Daoy (cell line): ENCODE measurements around the gene GPN1. TPM values are rescaled to one million over a fixed set of nuclear protein-coding genes. Genes with fewer than 3 reads are reported as not detected.
A peak's percentile ranks its signal among the peaks of the same experiment; 100 is the strongest.
"Not testable (repeated sequence)": the region's sequence is repeated elsewhere in the genome, so short reads cannot be mapped to it uniquely, and the experiment has no call there.

Experiments used
- DNase-seq: peaks from one replicate; pipeline ENCODE4 v3.0.0-alpha.2; 2015; ENCODE audit warnings: low read depth
- total RNA-seq: library from RNA; depleted of rRNA; stranded (reverse); fragments of >200 nt; shearing (Covaris generic); gene quantifications from 2 replicates; pipeline ENCODE4 v1.2.3, GENCODE V29; 2014; rRNA removed

GPN1 gene
- total RNA-seq, 1 experiment from 2014 or later = 64.6 TPM

- DNase-seq = no peak
Observed at GRCh38 chr2:27671235-27671634, 42.4 kb downstream of the GPN1 start.

DNA sequence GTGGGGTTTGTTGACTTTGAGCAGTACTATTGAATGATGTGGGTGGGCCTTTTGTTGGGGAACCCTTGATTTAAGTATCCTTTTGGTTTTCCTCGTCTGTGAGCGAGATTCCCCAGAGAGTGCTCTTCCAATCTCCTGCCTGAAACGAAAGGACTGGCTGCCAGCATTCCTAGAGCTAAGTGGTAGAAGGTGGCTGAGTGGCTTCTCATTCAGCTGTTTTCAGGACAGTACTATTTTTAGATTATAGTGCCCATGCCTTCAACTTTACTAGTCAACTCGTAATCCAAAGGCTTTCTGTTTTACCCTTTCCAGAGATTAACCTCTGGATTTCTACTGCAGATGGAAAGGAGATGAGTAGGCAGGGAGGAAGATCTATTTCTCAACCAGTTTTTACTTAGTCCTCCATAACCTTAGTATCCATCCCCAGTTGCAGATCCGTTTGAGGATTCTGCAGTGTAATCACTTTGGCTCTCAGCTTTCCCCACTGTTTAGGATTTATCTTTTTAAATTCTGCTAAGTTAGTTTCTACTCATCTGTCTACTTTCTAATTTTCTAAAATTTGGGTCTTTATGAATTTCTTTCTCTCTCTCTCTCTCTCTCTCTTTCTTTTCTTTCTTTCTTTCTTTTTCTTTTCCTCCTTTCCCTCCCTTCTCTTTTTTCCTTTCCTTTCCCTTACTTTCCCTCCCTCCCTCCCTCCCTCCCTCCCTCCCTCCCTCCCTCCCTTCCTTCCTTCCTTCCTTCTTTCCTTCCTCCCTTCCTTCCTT, 44.1 kb downstream of the GPN1 start:
- DNase-seq = no peak

DNA sequence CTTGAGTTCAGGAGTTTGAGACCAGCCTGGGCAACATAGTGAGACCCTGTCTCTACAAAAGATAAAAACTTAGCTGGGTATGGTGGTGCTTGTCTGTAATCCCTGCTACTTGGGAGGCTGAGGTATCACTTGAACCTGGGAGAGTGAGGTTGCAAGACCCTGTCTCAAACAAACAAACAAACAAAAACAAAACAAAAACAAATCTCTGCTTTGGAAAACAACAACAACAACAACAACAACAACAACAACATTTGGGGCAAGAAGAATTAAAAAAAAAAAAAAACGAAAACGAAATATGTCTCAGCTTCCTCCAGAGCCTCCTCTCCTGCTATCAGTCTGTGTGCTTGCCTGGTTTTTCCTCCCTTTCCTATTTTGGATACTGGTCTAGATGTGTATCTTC, 51.7 kb downstream of the GPN1 start:
- no peak for DNase-seq

- peak; percentile 56 for DNase-seq
Observed at GRCh38 chr2:27681841-27682240, 53.0 kb downstream of the GPN1 start.

DNA sequence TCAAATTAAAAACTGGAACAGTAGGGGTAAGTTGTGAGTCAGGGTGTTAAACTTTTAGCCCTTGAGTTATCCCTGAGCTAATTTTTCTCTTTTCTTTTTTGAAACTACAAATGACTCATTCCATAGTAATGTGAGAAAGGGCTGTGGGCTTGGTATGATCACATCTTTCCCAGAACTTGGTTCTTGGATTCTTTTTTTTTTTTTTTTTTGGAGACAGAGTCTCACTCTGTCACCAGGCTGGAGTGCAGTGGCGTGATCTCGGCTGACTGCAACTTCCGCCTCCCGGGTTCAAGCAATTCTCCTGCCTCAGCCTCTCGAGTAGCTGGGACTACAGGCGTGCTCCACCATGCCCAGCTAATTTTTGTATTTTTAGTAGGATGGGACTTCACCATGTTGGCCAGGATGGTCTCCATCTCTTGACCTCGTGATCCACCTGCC, 53.5 kb downstream of the GPN1 start:
- peak; percentile 83 for DNase-seq

DNA sequence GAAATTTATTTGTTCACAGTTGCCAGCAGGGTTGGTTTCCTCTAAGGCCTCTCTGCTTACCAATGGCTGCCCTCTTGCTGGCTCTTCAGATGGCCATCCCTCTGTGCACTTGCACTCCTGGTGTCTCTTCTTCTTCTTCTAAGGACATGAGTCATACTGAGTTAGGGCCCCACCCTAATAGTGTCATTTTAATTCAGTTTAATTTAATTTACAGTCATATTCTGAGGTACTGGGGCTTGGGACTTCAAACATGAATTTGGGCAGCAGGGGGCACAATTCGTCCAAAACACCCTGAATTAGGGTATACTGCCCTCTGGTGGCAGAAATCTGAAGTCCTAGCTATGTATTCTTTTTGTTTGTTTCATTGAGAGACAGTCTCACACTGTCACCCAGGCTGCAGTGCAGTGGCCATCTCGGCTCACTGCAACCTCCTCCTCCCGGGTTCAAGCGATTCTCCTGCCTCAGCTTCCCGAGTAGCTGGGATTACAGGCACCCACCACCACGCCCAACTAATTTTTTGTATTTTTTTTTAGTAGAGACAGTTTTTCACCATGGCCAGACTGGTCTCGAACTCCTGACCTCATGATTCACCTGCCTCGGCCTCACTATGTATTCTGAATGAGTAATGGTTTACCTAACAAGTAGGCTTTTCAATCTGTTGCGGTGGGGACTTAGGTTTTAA, 54.7 kb downstream of the GPN1 start:
- peak; percentile 85 for DNase-seq

GRCh38 chr2:27685006-27685405, 56.2 kb downstream of the GPN1 start:
- DNase-seq = not testable (repeated sequence)

DNA sequence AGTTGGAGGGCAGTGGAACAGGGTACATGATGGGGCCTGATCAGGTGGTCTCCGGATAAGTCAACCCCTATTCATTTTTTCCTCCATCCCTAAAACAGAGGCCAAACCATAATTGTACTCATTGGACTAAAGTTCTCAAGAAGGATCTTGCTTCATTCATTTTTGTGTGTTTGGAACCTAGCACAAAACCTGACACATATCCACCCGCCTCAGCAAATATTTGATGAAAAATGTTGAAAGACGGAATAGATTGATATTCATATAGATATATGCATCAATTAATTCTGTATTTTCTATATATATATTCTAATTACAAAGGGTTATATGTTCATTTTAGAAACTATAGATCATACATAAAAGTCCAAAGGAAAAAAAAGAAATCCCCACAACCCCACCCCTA, 56.7 kb downstream of the GPN1 start:
- DNase-seq = no peak

DNA sequence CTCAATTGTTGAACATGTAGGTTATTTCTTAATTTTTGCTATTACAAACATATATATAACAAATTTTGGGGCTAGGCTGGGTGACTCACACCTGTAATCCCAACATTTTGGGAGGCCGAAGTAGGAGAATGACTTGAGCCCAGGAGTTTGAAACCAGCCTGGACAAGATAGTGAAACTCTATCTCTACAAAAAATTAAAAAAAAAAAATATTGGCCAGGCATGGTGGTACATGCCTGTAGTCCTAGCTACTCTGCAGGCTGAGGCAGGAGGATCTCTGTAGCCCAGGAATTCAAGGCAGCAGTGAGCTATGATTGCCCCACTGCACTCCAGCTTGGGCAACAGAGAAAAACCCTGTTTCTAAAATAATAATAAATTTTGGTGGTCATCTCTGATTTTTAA, 58.4 kb downstream of the GPN1 start:
- DNase-seq = no peak

- DNase-seq = no peak
Observed at GRCh38 chr2:27689424-27689823, 60.6 kb downstream of the GPN1 start.

- DNase-seq = no peak
Observed at GRCh38 chr2:27690052-27690451, 61.2 kb downstream of the GPN1 start.

DNA sequence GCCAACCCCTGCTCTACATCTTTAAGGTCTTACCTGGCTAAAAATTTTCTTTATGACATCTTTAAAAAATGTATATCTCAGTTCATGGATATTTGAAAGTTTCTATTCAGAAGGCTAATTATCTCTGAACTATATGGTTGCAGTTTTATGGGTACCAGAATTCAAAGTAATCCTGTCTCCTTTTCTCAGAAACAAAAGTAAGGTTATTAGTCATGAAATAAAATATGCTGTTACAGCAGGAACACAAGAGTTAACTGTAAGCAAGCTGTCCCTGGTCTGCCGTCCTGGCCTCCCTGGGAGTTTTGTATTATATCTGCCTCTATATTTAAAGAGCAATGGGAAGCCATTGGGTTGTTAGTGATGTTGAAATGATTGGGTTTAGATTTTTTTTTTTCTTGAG, 68.8 kb downstream of the GPN1 start:
- no peak for DNase-seq

Other genes starting within 250 kb of the GPN1 start
- gene ZNF513, start 248.3 kb upstream of the GPN1 start, total RNA-seq = 4.0 and 5.5 TPM in 2 replicates
- 197 and 212 TPM in 2 replicates for gene PPM1G, start 219.5 kb upstream of the GPN1 start, total RNA-seq
- 126 and 134 TPM in 2 replicates for gene NRBP1, start 200.4 kb upstream of the GPN1 start, total RNA-seq
- gene KRTCAP3, start 186.7 kb upstream of the GPN1 start, total RNA-seq = not detected in 2 replicates
- 21.1 and 30.1 TPM in 2 replicates for gene IFT172, start 139.3 kb upstream of the GPN1 start, total RNA-seq
- gene FNDC4, start 133.8 kb upstream of the GPN1 start, total RNA-seq = 1.9 and 3.7 TPM in 2 replicates
- gene GCKR, start 132.2 kb upstream of the GPN1 start, total RNA-seq = 0.29 and 0.30 TPM in 2 replicates
- gene ZNF512, start 46.0 kb upstream of the GPN1 start, total RNA-seq = 26.1 and 35.5 TPM in 2 replicates
- gene CCDC121, start within 50 bp of the GPN1 start, total RNA-seq = 0.74 and 1.5 TPM in 2 replicates
- 19.3 and 21.6 TPM in 2 replicates for gene SUPT7L, start 34.6 kb downstream of the GPN1 start, total RNA-seq
- 46.3 and 51.6 TPM in 2 replicates for gene SLC4A1AP, start 34.8 kb downstream of the GPN1 start, total RNA-seq
- gene MRPL33, start 142.7 kb downstream of the GPN1 start, total RNA-seq = 175 and 232 TPM in 2 replicates